ENCODE measurements around the gene PARP8. TPM values are rescaled to one million over a fixed set of nuclear protein-coding genes. Genes with fewer than 3 reads are reported as not detected.

Gene PARP8
- total and polyA plus RNA-seq, 2 of the 4 experiments (the other 2 are of a cell fraction), result 6.9 to 8.2 TPM

DNA sequence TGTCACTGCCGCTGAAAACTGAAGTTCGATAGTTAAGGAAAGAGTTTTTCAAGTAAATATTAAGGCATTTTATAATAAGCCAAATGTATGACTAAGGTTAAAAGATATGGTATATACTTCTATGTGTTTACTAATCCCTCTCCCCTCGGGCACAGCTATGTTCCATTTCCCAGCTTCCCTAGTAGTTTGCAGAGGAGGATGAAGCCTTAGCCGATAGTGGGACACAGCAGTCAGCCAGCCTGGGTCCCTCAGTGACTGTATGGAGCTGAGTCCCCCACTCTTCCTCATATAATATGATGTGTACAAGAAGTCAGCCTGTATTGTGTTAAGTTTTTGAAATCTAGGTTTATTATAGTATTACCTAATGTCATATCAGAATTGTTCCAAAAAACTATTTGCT is 55.8 kb downstream of the PARP8 start:
- Histone ChIP-seq H3K4me1 (ENCODE audit: control insufficient read depth, insufficient read depth, low read length) (no peaks in the 10 kb centered on the region; the same call in 1 of the 2 replicates), H3K4me2 (ENCODE audit: low read depth, low read length) (no peak overlapping the region), H2BK5ac (ENCODE audit: low read depth, low read length, poor library complexity, severe bottlenecking) (no peak overlapping the region), H3K9ac (ENCODE audit: low read depth, low read length) (no peak overlapping the region), H3K56ac (ENCODE audit: extremely low read depth, insufficient read depth, low read length) (no peak overlapping the region), H3K79me1 (ENCODE audit: low read depth in 1 of 2, low read length in 2 of 2) (peaks cover 2 to 11% of the 10 kb centered on the region in 2 experiments; a peak in 2 of 4 replicates), H2BK15ac (ENCODE audit: low read depth, low read length) (no peak overlapping the region), H2BK120ac (ENCODE audit: low read depth, low read length) (no peak overlapping the region), H3K9me3 (ENCODE audit: control insufficient read depth, insufficient read depth, low read length) (no peaks in the 10 kb centered on the region), H2BK20ac (ENCODE audit: low read depth, low read length) (no peak overlapping the region), H3K14ac (replicated peaks; ENCODE audit: low read depth, low read length) (no peak overlapping the region), H3K18ac (ENCODE audit: low read depth, low read length) (no peak overlapping the region), H2AK9ac (replicated peaks; ENCODE audit: low read depth, low read length, poor library complexity) (no peak overlapping the region), H4K5ac (ENCODE audit: low read depth, low read length) (no peak overlapping the region), H4K8ac (ENCODE audit: low read depth in 2 of 2, low read length in 2 of 2) (no peak overlapping the region), H3K27me3 (ENCODE audit: control insufficient read depth, insufficient read depth, low read length) (no peaks in the 10 kb centered on the region), H3K4ac (ENCODE audit: low read depth, low read length) (no peak overlapping the region), H3K36me3 (ENCODE audit: control insufficient read depth, insufficient read depth, low read length) (no peaks in the 10 kb centered on the region), H4K91ac (ENCODE audit: insufficient read depth, low read depth, low read length) (no peak overlapping the region), H3K4me3 (ENCODE audit: insufficient read depth, low read depth, low read length) (no peak overlapping the region), H3K9me1 (ENCODE audit: insufficient read depth, low read length) (no peaks in the 10 kb centered on the region; the same call in 1 of the 2 replicates), H3K27ac (ENCODE audit: insufficient read depth, low read length) (no peak overlapping the region), H2AFZ (replicated peaks; ENCODE audit: low read length, poor library complexity) (no peak overlapping the region), H2AK5ac (ENCODE audit: low read depth, low read length) (no peak overlapping the region), H4K20me1 (ENCODE audit: insufficient read depth, low read length) (peaks cover 5% of the 10 kb centered on the region; the same call in 1 of the 2 replicates), H3K23ac (ENCODE audit: low read depth, low read length) (no peak overlapping the region)
- ChIA-PET CTCF (interaction anchor here (0.6 kb wide), 1 partner anchor 23 kb away, joined by 5 read pairs; no protein-coding TSS in a partner anchor), POLR2A (ENCODE audit: unreplicated experiment) (no interaction called here)
- no CpG with 5 or more reads among the region's 4 CpGs for WGBS, 2 experiments (ENCODE audit: extremely low coverage in 2 of 2, insufficient read length in 1 of 2)
- dilution Hi-C loops (cut with HindIII; ENCODE audit: low sequenced_read_pairs, unreplicated experiment), result no loop called here
- no peak for TF ChIP-seq SMC3 (IDR thresholded peaks at IDR 0.05; ENCODE audit: low read depth, low read length)
- no peak for DNase-seq
- in situ Hi-C loops (cut with MboI; ENCODE audit: low sequenced_read_pairs), result no loop called here
- ATAC-seq (ENCODE audit: low read depth), result peak; percentile 32
- intact Hi-C loops (cut with micrococcal nuclease), result no loop called here
- BruUV-seq (replicated peaks), result no TSS peak

All from IMR-90 (cell line).